ENCODE results near the gene WFIKKN2. TPM values are rescaled to one million over a fixed set of nuclear protein-coding genes. Genes with fewer than 3 reads are reported as not detected.

The WFIKKN2 gene
- total RNA-seq, 1 donor from 2014 or later, result 0.60 TPM

- no peak for DNase-seq (ENCODE audit: low spot score in 2 of 2, unreplicated experiment in 2 of 2)
- no peak for TF ChIP-seq CTCF (IDR thresholded peaks at IDR 0.05; ENCODE audit: unreplicated experiment)
Observed at GRCh38 chr17:50847566-50847965, 12.2 kb downstream of the WFIKKN2 start.

GRCh38 chr17:50848039-50848438 lies 12.7 kb downstream of the WFIKKN2 start:
- Mint-ChIP-seq H3K4me1 (peaks cover 29% of the 10 kb centered on the region), H3K27ac (no peak overlapping the region), H3K9me3 (no peaks in the 10 kb centered on the region), H3K27me3 (ENCODE audit: low read depth) (no peaks in the 10 kb centered on the region), H3K4me3 (no peak overlapping the region), H3K36me3 (no peaks in the 10 kb centered on the region)
- DNase-seq (ENCODE audit: low spot score in 2 of 2, unreplicated experiment in 2 of 2), result no peak
- no peak for TF ChIP-seq CTCF (IDR thresholded peaks at IDR 0.05; ENCODE audit: unreplicated experiment)

More at GRCh38 chr17:50847566-50847965, 12.2 kb downstream of the WFIKKN2 start:
- Mint-ChIP-seq H3K27ac (no peak overlapping the region), H3K27me3 (ENCODE audit: low read depth) (no peaks in the 10 kb centered on the region), H3K4me1 (peaks cover 26% of the 10 kb centered on the region), H3K4me3 (no peak overlapping the region), H3K36me3 (no peaks in the 10 kb centered on the region), H3K9me3 (no peaks in the 10 kb centered on the region)

- no peaks in the 10 kb centered on the region for H3K27me3 Mint-ChIP-seq (ENCODE audit: low read depth)
- H3K4me1 Mint-ChIP-seq, result peaks cover 29% of the 10 kb centered on the region
- no peaks in the 10 kb centered on the region for H3K9me3 Mint-ChIP-seq
- no peak overlapping the region for H3K4me3 Mint-ChIP-seq
- H3K36me3 Mint-ChIP-seq, result no peaks in the 10 kb centered on the region
- no peak for DNase-seq (ENCODE audit: low spot score in 2 of 2, unreplicated experiment in 2 of 2)
- TF ChIP-seq CTCF (IDR thresholded peaks at IDR 0.05; ENCODE audit: unreplicated experiment), result no peak
- no peak overlapping the region for H3K27ac Mint-ChIP-seq
Observed at GRCh38 chr17:50848711-50849110, 13.3 kb downstream of the WFIKKN2 start.

GRCh38 chr17:50850640-50851039 lies 15.3 kb downstream of the WFIKKN2 start:
- Mint-ChIP-seq H3K27me3 (ENCODE audit: low read depth) (no peaks in the 10 kb centered on the region), H3K27ac (no peak overlapping the region), H3K4me3 (no peak overlapping the region), H3K36me3 (no peaks in the 10 kb centered on the region), H3K9me3 (no peaks in the 10 kb centered on the region), H3K4me1 (peaks cover 15% of the 10 kb centered on the region)
- TF ChIP-seq CTCF (IDR thresholded peaks at IDR 0.05; ENCODE audit: unreplicated experiment), result no peak
- DNase-seq (ENCODE audit: low spot score in 2 of 2, unreplicated experiment in 2 of 2), result no peak

- no peaks in the 10 kb centered on the region for H3K9me3 Mint-ChIP-seq
- H3K4me3 Mint-ChIP-seq, result no peak overlapping the region
- no peaks in the 10 kb centered on the region for H3K36me3 Mint-ChIP-seq
- peak overlapping the region; percentile 89 for H3K27ac Mint-ChIP-seq
- TF ChIP-seq CTCF (IDR thresholded peaks at IDR 0.05; ENCODE audit: unreplicated experiment), result no peak
- DNase-seq (ENCODE audit: low spot score in 2 of 2, unreplicated experiment in 2 of 2), result no peak
- peaks cover 10% of the 10 kb centered on the region for H3K4me1 Mint-ChIP-seq
- H3K27me3 Mint-ChIP-seq (ENCODE audit: low read depth), result no peaks in the 10 kb centered on the region
Observed at GRCh38 chr17:50853015-50853615, 17.7 kb downstream of the WFIKKN2 start.

- no peak for DNase-seq (ENCODE audit: low spot score in 2 of 2, unreplicated experiment in 2 of 2)
- H3K4me1 Mint-ChIP-seq, result peaks cover 10% of the 10 kb centered on the region
- H3K27me3 Mint-ChIP-seq (ENCODE audit: low read depth), result no peaks in the 10 kb centered on the region
- TF ChIP-seq CTCF (IDR thresholded peaks at IDR 0.05; ENCODE audit: unreplicated experiment), result no peak
- H3K36me3 Mint-ChIP-seq, result no peaks in the 10 kb centered on the region
- H3K27ac Mint-ChIP-seq, result no peak overlapping the region
- no peaks in the 10 kb centered on the region for H3K9me3 Mint-ChIP-seq
- no peak overlapping the region for H3K4me3 Mint-ChIP-seq
Observed at GRCh38 chr17:50853781-50854180, 18.4 kb downstream of the WFIKKN2 start.
